ENCODE results near the gene SPOPL.

The SPOPL gene

GRCh38 chr2:138622613-138623012, 121.0 kb downstream of the SPOPL start:
- no peak overlapping the region for H3K9ac ChIP-seq (ENCODE audit: low read length)
- H3K27ac ChIP-seq (ENCODE audit: low read depth, low read length) = no peak overlapping the region
- H3K36me3 ChIP-seq (ENCODE audit: control insufficient read depth, insufficient read depth, low read length) = no peaks in the 10 kb centered on the region
- H3K4me3 ChIP-seq (ENCODE audit: low read length) = no peak overlapping the region
- H3K4me1 ChIP-seq (ENCODE audit: control insufficient read depth, insufficient read depth, low read length) = no peaks in the 10 kb centered on the region
- no peaks in the 10 kb centered on the region for H3K27me3 ChIP-seq (ENCODE audit: control insufficient read depth, insufficient read depth, low read length)

All from rectal smooth muscle tissue (tissue), 1 donor.